GM10266 (cell line): ENCODE data around the gene SGO2.

Experiments used
- DNase-seq: peaks from one replicate; pipeline ENCODE4 v3.0.0; 2012; ENCODE audit errors: extremely low spot score
- TF ChIP-seq, protein P1 (sequence below): IDR thresholded peaks from 2 replicates; pipeline ENCODE4 v1.5.1; 2012; ENCODE audit warnings: mild to moderate bottlenecking, low read depth; ENCODE audit not compliant: control insufficient read depth, insufficient read depth; ENCODE audit errors: missing control alignments

The SGO2 gene

DNA sequence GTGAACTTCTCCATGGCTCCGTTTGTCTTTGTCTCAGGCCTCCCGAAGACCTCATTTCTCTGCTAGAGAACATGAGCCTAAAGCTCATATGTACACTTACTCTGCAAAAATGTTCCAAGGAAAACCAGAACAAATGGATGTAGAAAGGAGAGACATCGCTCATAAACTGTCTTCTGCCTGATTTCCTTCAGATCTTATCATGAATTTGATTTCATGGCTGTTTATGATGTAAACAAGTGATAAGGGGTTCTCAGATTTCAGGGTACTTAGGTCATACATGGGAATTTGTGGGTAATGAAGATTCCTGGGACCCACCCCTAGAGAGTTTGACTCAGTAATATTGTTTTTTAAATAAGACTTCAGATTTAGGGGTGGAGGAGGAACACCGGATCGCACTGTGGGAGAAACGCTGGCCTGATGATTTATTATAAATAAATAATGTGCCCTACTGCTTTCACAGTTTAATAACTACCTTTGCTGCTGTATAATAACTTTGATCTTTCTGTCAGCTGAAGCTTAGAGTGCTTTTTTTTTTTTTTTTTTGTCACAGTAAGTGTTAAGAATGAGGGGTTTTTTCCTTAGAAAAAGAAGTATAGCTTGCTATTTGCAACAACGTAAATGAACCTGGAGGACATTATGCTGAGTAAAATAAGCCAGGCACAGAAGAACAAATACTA, 74.7 kb downstream of the SGO2 start:
- DNase-seq: no peak
- TF ChIP-seq, protein P1, sequence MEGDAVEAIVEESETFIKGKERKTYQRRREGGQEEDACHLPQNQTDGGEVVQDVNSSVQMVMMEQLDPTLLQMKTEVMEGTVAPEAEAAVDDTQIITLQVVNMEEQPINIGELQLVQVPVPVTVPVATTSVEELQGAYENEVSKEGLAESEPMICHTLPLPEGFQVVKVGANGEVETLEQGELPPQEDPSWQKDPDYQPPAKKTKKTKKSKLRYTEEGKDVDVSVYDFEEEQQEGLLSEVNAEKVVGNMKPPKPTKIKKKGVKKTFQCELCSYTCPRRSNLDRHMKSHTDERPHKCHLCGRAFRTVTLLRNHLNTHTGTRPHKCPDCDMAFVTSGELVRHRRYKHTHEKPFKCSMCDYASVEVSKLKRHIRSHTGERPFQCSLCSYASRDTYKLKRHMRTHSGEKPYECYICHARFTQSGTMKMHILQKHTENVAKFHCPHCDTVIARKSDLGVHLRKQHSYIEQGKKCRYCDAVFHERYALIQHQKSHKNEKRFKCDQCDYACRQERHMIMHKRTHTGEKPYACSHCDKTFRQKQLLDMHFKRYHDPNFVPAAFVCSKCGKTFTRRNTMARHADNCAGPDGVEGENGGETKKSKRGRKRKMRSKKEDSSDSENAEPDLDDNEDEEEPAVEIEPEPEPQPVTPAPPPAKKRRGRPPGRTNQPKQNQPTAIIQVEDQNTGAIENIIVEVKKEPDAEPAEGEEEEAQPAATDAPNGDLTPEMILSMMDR: no peak

DNA sequence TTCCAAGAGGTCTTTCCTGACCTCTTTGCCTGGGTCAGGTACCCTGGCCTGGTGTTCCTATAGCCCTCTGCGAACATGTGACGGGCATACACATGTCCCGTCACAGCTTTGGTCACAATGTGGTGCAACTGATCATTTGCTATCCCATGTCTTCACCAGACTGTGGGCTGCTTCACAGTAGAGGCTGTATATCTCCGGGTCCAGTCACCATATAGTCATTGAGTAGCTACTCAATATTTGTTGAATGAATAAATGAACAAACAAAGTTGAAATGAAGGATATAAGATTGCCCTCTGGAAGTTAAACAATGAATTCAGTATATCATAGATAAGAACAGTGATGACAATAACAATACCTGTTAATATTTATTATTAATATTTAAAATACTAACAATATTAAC, 76.6 kb downstream of the SGO2 start:
- no peak for DNase-seq
- TF ChIP-seq, protein P1: no peak

DNA sequence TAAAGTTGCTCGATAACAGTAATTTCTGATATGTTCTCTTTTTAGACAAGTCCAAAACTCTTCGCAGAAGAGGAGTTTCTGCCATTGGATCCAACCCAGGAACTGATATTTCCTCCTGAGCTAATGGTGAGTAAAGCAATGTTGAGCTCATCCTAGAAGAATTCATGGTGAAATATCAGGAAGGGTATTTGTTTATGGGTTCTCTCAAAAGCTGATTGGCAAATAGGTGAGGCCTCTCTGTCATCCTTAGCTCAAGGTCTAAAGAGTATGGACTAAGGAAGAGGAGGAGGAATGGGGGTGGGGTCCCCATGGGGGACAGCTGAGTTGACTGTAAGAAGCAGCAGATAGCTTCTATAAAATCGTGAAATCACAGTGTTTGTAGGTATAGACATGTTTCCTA, 78.0 kb downstream of the SGO2 start:
- TF ChIP-seq, protein P1: no peak
- DNase-seq: no peak

DNA sequence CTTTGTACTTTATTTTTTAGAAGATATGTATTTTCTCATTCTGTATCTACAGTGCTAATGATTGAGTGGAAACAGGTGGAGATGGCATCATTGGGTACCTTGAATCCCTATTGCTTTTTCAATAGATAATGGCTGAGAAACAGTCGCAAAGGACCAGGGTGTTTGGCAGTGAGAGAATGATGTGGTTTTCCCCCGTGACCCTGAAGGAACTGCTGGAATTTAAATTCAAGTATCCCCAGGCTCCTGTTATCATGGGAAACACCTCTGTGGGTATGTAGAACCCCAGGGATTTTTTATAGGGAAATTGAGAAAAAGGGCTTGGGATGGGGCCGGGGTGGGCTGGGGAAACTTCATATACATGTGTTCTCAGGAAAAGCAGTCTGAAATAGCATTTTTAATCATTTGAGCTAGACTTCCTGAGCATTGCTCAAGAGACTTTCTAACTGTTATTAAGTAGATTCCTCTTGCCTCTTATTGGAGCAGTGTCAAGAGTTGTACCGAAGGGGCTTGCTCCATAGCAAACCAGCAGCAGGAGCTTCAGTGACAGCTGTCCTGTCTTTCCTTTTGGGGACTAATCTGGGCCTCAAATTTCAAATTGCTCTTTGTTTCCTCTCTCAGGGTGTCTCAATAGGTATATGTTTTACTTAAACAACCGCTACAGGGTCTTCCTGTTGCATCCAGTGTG, 78.7 kb downstream of the SGO2 start:
- no peak for DNase-seq
- TF ChIP-seq, protein P1: no peak

DNA sequence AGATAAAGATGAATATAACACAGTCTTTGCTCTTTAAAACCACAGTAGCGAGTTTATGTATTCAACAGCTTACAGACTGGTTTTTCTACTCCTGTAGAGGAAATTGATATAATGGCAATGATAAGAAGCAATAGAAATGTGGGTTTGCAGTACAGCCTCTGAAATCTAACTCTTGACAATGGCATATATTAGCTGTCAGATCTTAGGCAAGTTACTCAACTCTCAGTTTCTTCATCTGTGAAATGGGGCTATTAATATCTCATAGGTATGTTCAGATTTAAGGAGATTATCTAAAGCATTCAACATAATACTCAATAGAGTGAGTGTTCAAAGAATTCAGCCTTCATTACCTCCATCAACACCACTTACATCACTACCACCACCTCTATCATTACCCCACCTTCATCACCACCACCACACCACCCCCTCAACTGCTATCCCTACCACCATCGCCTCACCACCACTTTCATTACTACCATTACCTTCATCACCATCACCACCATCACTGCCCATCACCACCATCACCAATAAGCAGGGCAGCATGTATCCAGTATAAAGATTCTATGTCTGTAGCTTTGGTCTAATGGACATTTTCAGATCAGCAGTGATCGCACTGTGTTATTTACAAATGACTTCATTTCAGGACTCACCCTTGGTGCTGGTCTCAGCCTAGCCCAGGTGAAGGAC, 82.5 kb downstream of the SGO2 start:
- TF ChIP-seq, protein P1: no peak
- DNase-seq: no peak

DNA sequence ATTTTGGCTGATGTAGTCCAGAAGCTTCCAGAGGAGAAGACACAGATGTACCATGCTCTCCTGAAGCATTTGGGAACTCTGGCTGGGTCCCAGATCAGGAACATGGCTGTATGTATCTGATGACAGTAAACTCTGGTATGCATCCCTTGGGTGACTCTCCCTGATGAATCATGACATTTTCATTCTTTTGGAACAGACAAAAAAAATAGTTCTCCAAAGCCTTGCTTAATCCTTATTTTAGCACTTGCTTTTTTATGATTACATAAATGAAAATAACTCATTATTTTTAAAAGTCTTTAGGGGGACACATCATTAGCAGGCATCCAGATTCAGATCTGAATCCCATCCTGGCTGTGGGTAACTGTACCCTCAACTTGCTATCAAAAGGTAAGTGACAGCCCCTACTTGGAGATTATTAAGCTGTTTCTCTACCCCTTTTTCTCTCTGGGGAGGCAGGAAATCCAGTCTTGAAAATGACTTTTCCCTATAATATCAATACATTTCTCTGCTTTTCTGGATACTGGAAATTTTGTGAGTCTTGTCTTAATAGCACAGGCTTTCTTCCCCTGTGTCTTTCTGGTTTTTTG, 83.1 kb downstream of the SGO2 start:
- no peak for DNase-seq
- TF ChIP-seq, protein P1: no peak

DNA sequence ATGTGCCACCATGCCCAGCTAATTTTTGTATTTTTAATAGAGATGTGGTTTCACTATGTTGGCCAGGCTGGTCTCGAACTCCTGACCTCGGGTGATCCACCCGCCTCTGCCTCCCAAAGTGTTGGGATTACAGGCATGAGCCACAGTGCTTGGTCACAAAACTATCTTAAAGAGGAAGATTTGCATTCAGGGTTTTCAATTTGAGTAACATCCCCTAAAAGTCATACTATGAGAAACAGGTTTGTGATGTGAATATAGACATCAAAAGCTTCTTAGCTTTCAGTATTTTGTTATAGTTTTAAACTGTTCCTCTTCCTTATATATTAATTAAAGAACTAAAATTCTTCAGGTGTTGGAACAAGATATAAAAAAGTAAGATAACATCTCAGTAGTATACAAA, 84.2 kb downstream of the SGO2 start:
- DNase-seq: peak; percentile 25
